CD4-positive, alpha-beta T cell (primary cell): ENCODE results near the gene THEM5. TPM values are rescaled to one million over a fixed set of nuclear protein-coding genes. Genes with fewer than 3 reads are reported as not detected.
A peak's percentile ranks its signal among the peaks of the same experiment; 100 is the strongest.

Source experiments
- ATAC-seq: fragments of 200-7000 bp; cut with Tn5 transposase; one replicate; pipeline ENCODE4 v1.10.0; 2022; ENCODE audit warnings: mild to moderate bottlenecking; ENCODE audit not compliant: poor library complexity
- CTCF ChIA-PET: fragments of 350-600 bp; sonication (Branson Sonifier 250); formaldehyde crosslinking; loops from one replicate; lab custom pipeline; 2021; ENCODE audit warnings: antibody characterized with exemption, inconsistent platforms; lab: Charles Lee
- POLR2A ChIA-PET: fragments of 350-600 bp; sonication (Branson Sonifier 250); formaldehyde crosslinking; loops from one replicate; lab custom pipeline; 2021; ENCODE audit warnings: antibody characterized with exemption, inconsistent platforms; lab: Charles Lee
- DNase-seq, 14 experiments: peaks; one replicate each; pipeline ENCODE4 v3.0.0-alpha.2; 2013 to 2020; ENCODE audit warnings: mixed read lengths in 2 of 14
- H3K27ac ChIP-seq, 2 donors: one replicate each; pipeline versions ENCODE4 v1.5.1 to v1.7.0; 2013; ENCODE audit warnings: low read length in 2 of 2, low read depth in 1 of 2, mild to moderate bottlenecking in 1 of 2
- H3K27me3 ChIP-seq, 2 experiments: 1 replicate in 1 of 2; 2 replicates in 1 of 2; pipeline versions ENCODE4 v1.6.1 to v1.7.0; 2013; ENCODE audit warnings: low read length in 2 of 2, control low read depth in 1 of 2, mild to moderate bottlenecking in 1 of 2, moderate library complexity in 1 of 2; ENCODE audit not compliant: insufficient read depth in 2 of 2, control insufficient read depth in 1 of 2
- H3K36me3 ChIP-seq: one replicate; pipeline ENCODE4 v1.6.1; 2013; ENCODE audit warnings: low read length, control low read depth; ENCODE audit not compliant: insufficient read depth
- H3K4me1 ChIP-seq: one replicate; pipeline ENCODE4 v1.6.1; 2013; ENCODE audit warnings: low read length, control low read depth; ENCODE audit not compliant: insufficient read depth
- H3K4me3 ChIP-seq: one replicate; pipeline ENCODE4 v1.5.1; 2013; ENCODE audit warnings: mild to moderate bottlenecking, low read length, moderate library complexity
- H3K9me3 ChIP-seq, 2 experiments: 1 replicate in 1 of 2; 2 replicates in 1 of 2; pipeline versions ENCODE4 v1.6.1 to v1.7.0; 2013; ENCODE audit warnings: low read length in 2 of 2, mild to moderate bottlenecking in 2 of 2, control low read depth in 1 of 2, moderate library complexity in 1 of 2; ENCODE audit not compliant: control insufficient read depth in 1 of 2, insufficient read depth in 1 of 2
- H3K27ac Mint-ChIP-seq: one replicate; pipeline ENCODE4 v1.8.0; 2020; ENCODE audit warnings: mixed read lengths
- H3K27me3 Mint-ChIP-seq: one replicate; pipeline ENCODE4 v1.8.0; 2021; ENCODE audit warnings: mixed read lengths
- H3K36me3 Mint-ChIP-seq: one replicate; pipeline ENCODE4 v1.8.0; 2021; ENCODE audit warnings: low read depth, mixed read lengths
- H3K4me1 Mint-ChIP-seq: one replicate; pipeline ENCODE4 v1.8.0; 2021; ENCODE audit warnings: low read depth, mixed read lengths
- H3K4me3 Mint-ChIP-seq: one replicate; pipeline ENCODE4 v1.8.0; 2020; ENCODE audit warnings: mild to moderate bottlenecking, mixed read lengths
- H3K9me3 Mint-ChIP-seq: one replicate; pipeline ENCODE4 v1.8.0; 2020; ENCODE audit warnings: mixed read lengths
- intact Hi-C, 2 experiments: fragments of 100-400 bp; cut with DNase I in 1 of 2; cut with micrococcal nuclease in 1 of 2; formaldehyde crosslinking; loops; one replicate each; pipeline versions ENCODE4 v1.15.1 to v1.9.0; 2023 to 2025; cut with DNase I, micrococcal nuclease
- total RNA-seq, 174 experiments: library from RNA in 2 of 174; stranded (reverse) in 2 of 174; gene quantifications; one replicate each; pipeline ENCODE4 v1.2.3 and lab custom pipeline; 2021 to 2026
- TF ChIP-seq, protein P1 (sequence below): fragments of 200-600 bp; IDR thresholded peaks from one replicate; pipeline ENCODE4 v1.8.0; 2022; ENCODE audit warnings: antibody characterized with exemption, mild to moderate bottlenecking

Gene THEM5
- total RNA-seq, 2 experiments from 2014 or later: not detected

DNA sequence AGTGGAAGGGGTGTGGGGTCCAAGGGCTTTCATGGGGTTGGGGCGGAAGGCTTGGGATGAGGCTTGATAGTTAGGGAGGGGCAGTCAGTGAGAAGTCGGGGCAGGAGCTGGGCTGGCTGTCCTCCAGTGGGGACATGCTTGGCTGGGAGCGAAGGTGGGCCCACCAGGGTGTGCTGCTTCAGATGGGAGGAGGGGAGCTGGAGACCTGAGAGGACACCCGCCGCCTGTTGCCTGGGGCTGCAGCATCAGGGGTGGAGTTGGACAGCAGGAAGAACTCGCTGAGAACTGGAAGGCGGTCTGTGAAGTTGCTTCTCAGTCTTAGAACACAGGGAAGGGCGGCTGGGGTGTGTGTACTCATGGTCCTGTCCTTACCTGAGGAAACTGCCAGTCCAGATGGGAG lies 1.6 kb downstream of the THEM5 start:
- Mint-ChIP-seq H3K9me3 (no peaks in the 10 kb centered on the region), H3K27ac (no peak overlapping the region), H3K27me3 (no peaks in the 10 kb centered on the region), H3K4me3 (no peak overlapping the region), H3K4me1 (no peaks in the 10 kb centered on the region), H3K36me3 (no peaks in the 10 kb centered on the region)
- ATAC-seq: no peak
- DNase-seq: no peak
- ChIA-PET POLR2A (no interaction called here), CTCF (no interaction called here)
- H3K27ac ChIP-seq: no peak overlapping the region
- TF ChIP-seq, protein P1, sequence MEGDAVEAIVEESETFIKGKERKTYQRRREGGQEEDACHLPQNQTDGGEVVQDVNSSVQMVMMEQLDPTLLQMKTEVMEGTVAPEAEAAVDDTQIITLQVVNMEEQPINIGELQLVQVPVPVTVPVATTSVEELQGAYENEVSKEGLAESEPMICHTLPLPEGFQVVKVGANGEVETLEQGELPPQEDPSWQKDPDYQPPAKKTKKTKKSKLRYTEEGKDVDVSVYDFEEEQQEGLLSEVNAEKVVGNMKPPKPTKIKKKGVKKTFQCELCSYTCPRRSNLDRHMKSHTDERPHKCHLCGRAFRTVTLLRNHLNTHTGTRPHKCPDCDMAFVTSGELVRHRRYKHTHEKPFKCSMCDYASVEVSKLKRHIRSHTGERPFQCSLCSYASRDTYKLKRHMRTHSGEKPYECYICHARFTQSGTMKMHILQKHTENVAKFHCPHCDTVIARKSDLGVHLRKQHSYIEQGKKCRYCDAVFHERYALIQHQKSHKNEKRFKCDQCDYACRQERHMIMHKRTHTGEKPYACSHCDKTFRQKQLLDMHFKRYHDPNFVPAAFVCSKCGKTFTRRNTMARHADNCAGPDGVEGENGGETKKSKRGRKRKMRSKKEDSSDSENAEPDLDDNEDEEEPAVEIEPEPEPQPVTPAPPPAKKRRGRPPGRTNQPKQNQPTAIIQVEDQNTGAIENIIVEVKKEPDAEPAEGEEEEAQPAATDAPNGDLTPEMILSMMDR: no peak
- H3K27me3 ChIP-seq: no peaks in the 10 kb centered on the region
- intact Hi-C loops: no loop called here
- H3K9me3 ChIP-seq: no peaks in the 10 kb centered on the region
- H3K4me3 ChIP-seq: no peak overlapping the region
- peaks cover 5% of the 10 kb centered on the region for H3K36me3 ChIP-seq
- peaks cover 5% of the 10 kb centered on the region for H3K4me1 ChIP-seq

DNA sequence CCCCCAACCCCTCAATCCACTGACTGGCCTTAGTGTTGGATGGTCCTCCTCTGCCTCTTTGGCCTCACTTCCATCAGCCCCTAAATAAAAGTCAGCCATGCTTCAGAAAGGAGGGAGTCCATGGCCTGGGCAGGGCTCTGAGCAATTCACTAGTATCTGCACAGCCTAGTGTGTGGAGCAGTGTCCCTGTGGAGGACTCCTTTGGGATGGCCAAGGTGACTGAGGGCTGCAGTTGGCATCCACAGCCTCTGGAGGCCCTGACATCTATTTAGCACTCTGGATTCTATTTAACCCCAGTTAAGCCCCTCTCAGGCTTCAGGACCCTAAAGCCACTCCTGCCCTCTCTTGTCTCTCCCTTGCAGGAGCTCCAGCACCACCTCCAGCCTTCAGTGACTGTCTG lies 3.6 kb downstream of the THEM5 start:
- Mint-ChIP-seq H3K27me3 (no peaks in the 10 kb centered on the region), H3K4me3 (no peak overlapping the region), H3K36me3 (peaks cover 5% of the 10 kb centered on the region), H3K4me1 (peaks cover 7% of the 10 kb centered on the region), H3K9me3 (no peaks in the 10 kb centered on the region), H3K27ac (peak overlapping the region; percentile 64)
- POLR2A ChIA-PET: no interaction called here
- no peak for ATAC-seq
- TF ChIP-seq, protein P1: no peak
- DNase-seq: peak in 1 of 14 experiments; percentile 7
- intact Hi-C loops: no loop called here
- Histone ChIP-seq H3K27ac (no peak overlapping the region), H3K4me1 (peaks cover 13% of the 10 kb centered on the region), H3K4me3 (no peak overlapping the region), H3K27me3 (no peaks in the 10 kb centered on the region), H3K9me3 (no peaks in the 10 kb centered on the region), H3K36me3 (peaks cover 10% of the 10 kb centered on the region)
- CTCF ChIA-PET: no interaction called here

GRCh38 chr1:151849126-151849525 lies 4.4 kb downstream of the THEM5 start:
- no peaks in the 10 kb centered on the region for H3K9me3 ChIP-seq
- POLR2A ChIA-PET: no interaction called here
- Mint-ChIP-seq H3K27me3 (no peaks in the 10 kb centered on the region), H3K4me3 (no peak overlapping the region), H3K4me1 (peaks cover 7% of the 10 kb centered on the region), H3K36me3 (peaks cover 5% of the 10 kb centered on the region), H3K27ac (peak overlapping the region; percentile 64), H3K9me3 (no peaks in the 10 kb centered on the region)
- H3K27ac ChIP-seq: no peak overlapping the region
- TF ChIP-seq, protein P1: no peak
- peaks cover 13% of the 10 kb centered on the region for H3K4me1 ChIP-seq
- CTCF ChIA-PET: no interaction called here
- H3K36me3 ChIP-seq: peaks cover 13% of the 10 kb centered on the region
- DNase-seq (no peak), ATAC-seq (no peak)
- H3K27me3 ChIP-seq: no peaks in the 10 kb centered on the region
- no peak overlapping the region for H3K4me3 ChIP-seq
- intact Hi-C loops: no loop called here
